Inferior parietal cortex (tissue), 1 donor: ENCODE measurements around the gene ARHGAP24.

ENCODE experiments used
- DNase-seq: peaks from one replicate; pipeline ENCODE4 v3.0.0-alpha.2; 2016; ENCODE audit errors: extremely low spot score

The ARHGAP24 gene

DNA sequence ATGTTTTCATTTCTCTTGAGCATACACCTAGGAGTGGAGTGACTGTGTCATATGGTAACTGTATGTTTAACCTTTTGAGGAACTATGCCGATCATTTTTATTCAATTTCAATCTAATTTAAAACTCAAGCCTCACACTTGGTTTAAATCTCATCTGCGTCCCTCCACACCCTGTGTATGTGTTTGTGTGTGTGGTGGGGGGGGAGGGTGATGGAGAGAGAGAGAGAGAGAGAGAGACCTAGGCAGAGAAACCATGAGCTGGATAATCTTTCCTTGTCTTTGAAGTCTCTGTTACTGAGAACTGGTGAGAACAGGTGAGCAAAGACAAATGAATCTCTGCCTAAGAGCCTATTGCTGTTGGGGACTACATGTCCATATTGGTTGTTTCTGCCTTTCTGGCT is 105.0 kb downstream of the ARHGAP24 start:
- no peak for DNase-seq

DNA sequence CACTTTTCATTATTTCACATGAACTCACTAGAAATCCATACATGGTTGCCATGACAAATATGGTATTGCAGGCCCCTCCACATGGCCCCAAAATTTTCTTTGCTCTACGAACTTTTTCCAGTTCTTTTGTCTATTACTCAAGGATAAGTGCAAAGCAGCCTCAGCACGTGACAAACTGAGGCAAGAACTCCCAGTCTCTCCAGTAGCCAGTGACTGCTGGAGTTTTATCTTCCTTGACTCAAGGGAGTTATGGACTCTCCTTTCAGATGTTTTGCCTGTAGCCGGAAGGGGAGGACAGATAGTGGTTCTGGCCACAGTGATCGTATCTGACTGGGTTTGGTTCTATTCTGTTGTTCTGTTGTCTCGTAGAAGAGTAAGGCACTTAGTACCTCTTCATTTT is 105.5 kb downstream of the ARHGAP24 start:
- DNase-seq = no peak

DNA sequence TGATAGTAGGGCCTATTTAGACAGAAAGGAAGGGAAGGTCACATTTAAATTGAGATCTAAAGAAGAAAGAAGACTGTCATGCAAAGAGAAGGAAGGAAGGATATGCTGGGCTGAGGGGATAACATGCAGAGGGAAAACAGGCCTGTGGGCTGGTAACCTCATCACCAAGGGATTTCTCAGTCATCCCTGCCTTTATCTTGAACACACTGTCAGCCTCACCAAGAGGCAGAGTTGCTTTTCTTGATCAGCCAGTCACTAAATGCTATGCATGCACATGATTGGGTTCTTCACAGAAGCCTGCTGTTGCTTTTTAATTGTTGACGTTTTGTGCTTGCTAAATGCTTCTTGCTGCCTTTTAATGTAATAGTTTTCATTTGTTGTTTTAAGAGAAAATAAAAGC is 113.0 kb downstream of the ARHGAP24 start:
- DNase-seq = no peak

DNA sequence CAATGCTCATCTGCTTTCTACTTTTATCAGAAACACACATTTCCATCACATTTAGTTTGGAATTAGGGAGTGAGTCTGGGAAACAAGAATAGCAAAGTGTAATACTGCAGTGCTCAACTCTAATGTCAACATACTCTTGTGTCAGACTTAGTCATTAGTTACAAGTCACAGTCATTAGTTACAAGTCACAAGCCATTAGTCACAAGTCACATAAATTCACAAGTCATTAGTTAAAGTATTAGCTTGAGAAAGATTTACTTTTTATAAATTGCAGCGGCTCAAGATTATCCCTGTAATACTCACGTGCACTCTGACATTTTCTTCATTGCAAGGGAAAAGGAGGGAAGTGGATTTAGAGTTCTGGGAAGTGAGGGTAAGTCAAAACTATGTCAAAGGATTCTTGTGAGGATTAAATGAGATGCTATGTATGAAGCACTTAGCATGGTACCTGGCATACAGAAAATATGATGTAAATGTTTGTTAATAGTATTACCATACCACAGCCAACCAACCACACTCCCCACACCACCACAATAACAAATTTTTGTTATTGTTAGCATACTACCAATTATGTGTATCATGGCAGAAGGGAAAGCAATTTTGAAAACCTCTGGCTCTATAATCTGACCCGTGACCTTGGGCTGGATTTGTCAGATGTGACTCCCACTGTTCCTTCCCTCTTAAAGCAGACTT is 116.6 kb downstream of the ARHGAP24 start:
- DNase-seq = no peak

DNA sequence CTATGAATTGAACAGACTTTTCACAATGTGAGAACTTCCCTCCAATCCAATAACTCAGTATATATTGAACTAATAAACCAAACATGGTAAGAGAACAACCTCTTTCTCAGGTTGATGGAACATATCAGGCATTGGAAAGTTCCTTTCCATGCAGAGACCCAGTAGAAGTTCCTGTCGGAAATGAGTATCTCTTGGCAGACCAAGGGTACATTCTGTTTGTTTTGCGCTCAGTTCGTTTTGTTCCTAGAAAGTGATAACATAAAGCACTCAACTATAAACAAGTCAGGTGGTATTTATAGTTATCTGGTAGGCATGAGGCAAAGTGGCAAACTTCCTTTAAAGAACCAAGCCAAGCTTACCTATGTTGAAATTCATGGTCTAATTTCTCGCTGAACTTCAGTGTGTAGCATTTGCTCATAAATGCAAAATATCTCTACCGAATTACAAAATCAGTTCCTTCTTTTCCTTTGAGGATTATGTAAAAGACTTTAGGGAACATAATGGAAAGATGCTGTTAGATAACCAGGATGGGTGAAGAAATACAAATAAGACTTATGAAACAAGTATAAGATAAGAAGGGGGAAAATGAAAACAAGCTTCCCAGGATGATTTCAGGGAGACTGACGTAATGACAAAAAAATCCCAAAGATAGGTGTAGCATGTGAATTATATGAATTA is 120.3 kb downstream of the ARHGAP24 start:
- DNase-seq = no peak

DNA sequence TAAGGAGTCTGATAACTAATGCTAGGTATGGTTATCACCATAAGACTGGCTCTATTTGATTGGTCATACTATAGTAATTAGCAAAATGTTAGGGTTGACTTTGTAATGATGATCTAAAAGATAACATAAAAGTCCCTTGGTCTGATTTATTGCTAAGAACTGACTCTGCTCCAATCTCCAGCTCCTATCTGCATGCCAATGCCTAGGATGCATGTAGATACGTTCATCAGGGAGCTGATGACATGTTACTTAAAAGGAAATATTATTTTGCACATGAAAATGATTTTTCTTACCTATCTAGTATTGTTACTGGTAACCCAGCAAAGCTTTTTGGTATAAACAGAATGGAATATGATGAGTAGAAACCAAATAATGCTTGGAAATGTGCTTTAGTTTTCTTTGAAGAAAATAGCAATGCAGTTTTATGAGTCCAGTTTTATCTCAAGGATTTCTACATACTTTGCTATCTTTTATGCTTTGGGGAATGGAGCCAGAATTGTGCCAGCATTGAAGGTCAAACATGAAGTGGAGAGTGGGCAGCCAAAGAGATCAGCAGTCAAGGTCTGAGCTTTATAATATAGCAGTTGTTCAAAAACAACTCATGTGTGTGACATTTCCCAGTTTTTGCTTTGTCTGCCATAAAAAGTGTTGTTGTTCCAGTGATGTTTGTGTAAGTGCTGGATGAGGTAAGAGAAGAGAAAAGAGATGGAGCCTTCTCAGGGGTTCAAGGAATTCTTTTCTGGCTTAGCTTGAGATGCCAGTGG is 121.0 kb downstream of the ARHGAP24 start:
- no peak for DNase-seq

DNA sequence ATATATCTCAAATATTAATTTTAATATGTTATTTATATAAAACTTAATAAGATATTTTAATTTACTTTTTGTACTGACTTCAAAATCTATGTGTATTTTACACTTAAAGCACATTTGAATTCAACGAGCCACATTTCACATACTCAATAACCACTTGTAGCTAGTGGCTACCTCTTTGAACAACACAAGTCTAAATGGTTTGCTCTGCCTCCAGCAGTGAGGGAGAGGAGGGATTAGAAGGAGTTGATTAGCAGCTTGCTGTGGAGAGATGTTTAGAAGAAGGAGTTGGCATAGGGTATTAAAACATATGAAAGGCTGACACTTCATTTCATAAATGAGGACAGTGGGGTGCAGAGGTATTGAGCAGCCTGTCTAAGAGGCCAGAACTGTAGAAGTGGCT is 124.0 kb downstream of the ARHGAP24 start:
- DNase-seq = no peak

DNA sequence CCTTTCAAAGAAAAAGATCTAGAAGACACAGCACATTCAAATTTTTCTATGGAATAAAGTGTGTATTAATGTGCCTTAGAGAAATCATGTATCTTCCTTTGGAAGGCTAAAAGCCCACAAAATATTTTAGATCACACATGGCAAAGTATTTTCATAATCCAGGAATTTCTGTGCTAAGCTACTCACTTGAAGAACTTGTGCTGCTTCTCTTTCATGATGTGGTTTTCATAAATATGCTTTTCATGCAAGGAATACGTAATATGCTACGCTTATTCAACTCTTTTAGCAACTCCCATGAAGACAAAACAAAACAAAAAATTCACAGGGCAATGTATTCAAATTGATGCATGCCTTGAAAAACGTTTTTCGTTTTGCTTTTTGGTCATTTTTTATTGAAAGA is 125.6 kb downstream of the ARHGAP24 start:
- DNase-seq = no peak

DNA sequence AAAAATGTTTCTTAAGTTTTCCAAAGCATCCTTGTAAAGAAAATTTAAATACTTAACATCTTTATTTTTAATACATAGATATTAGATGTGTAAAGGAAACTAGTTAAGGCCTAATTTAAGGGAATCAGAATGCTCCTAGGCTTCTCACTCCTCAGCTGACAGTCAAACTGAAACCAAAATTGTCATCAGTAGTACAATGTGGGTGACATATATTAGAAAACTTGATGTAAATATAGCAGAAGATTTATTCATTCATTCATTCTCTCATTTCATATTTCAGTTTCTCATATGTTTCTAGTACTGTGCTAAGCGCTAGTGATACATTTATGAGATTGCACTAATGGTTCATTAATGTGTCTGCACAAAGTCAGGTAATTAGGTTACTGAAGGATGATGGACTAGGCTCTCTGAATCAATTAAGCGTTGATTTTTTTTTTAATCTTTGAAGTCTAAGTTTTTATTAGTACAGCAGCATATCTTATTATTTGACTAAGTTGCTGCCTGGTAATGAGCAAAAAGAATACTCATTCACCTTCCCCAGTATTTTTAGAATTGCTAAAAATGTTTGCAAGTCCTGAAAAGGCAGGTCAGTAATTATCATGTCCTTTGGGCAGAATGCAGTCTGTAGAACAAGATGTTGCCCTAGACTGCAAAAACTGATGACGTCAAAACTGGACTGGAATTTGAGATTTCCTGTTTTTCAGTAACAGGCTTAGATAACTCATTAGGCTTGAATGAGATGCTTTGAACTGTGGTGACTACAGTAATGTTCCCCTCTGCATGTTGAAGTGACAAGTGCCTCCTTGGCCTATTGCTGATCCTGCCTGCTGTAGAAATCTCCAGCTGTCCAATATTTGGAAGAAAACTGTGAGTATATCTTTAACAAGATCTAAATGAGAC is 128.7 kb downstream of the ARHGAP24 start:
- DNase-seq = no peak

DNA sequence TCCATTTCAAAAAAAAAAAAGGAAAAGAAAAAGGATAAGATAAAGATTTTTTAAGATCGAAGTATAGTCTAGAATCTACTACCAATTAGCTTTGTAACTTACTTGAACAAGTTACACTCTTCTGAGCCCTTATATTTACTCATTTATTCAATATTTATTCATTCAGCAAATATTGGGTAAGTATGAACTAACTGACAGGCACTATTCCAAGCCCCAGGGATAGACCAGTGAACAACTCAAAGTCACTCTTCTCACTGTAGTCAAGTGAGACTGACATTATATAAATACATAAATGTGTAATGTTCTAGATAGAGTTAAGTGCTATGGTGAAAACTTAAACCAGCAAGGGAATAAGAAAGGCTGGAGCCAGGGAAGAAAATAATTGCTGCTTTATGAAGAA is 131.6 kb downstream of the ARHGAP24 start:
- DNase-seq = no peak

DNA sequence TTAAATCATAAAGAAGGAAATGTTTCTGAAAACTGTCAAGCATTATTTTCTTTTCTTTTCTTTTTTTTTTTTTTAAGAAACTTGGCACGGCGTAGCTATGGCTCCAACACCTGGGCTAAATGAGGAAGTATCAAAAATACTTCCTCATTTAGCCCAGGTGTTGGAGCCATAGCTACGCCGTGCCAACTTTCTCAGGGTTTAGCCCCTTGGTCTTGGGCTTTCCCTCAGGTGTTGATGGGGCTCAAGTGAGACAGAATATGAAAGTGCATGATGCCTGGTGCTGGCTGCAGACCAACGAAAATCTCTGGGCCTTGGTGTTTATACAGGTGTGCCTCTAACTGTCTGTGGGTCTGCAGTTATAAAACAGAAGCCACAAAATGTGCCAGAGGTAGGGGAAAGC is 132.7 kb downstream of the ARHGAP24 start:
- no peak for DNase-seq

DNA sequence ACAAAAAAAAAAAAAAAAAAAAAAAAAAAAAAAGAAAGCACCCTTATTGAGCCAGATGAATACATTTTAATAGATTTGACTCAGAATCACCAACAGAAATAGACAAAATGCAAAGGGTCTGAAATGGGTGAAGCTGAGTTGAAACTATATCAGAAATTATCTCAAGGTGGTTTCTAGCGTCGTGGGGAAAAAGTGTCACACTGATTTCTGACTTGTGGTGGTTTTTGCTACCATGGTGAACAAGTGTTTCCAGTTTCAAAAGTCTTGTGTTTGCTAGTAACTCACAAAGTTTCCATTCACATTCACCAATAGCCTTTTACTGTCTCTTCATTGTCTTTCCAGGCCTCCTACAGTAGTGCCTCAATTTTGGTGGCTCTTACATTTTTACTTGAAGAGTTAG is 135.5 kb downstream of the ARHGAP24 start:
- DNase-seq = no peak

DNA sequence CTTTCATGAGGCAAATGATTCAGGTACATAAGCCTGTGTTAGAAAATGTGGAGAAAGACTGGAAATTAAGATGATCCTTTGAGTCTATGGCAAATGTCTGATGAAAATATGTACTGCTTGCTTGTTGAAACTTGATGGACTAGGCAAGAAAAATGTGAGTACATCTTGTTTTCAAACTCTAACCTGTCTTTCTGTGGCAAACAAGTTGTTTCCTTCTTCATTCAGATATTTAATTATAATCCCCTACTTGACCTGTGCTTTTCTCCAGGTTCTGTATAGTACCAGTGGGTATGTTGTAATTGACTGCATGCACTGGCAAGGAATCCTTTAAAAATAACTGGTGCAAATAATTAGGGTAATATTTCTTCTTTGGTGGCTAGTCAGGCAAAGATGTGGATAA is 136.7 kb downstream of the ARHGAP24 start:
- no peak for DNase-seq

DNA sequence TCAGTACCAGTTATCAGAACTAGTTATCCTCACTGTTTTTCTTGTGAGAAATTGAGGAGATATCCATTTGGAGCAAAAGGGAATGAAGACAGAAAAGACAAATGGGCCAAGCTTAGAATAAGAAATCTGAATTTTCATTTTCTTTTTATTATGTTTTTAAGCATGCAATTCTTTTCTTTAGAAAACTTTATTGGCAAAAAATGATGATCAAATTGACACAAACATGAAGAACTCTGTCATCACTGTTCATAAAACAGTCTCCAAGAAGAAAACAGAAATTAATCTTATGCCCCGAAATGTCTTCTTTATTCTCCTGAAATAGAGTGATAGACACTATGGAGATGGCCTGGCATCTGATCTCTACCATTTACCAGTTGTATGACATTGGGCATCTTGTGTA is 139.0 kb downstream of the ARHGAP24 start:
- no peak for DNase-seq

DNA sequence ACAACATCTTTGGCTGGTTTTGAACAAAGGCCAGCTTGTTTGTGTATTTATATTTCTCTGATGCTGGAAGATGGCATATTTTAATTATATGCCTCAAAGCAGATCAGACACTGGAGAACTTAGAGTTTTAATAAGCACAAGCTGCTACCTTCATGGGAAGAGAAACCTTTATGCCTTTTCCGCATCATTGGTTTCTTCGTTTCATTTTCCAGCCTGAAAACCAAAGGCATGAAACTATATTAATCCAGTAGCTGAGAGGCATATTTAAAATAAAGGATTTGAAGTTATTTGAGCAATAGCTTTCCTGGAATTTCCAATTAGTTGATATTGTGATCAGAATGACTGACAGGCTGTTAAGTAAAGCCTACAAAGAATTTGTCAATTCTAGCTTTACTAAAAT is 141.0 kb downstream of the ARHGAP24 start:
- DNase-seq = no peak

DNA sequence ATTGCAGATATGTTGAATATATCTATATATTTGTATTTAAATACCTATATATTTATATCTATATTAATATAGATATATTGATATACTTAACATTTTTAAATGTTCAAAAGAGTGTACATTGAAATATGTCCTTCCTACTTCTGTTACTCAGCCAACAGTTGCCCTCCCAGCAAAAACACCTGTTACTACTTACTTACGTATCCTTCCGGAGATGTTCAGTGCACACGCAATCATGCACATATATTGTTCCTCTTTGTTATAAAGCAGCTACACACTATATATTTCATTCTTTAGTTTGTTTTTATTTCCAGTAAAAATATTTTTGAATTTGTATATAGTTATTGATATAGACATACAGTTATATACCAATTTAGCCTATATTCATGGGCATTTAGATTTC is 142.3 kb downstream of the ARHGAP24 start:
- DNase-seq = no peak

DNA sequence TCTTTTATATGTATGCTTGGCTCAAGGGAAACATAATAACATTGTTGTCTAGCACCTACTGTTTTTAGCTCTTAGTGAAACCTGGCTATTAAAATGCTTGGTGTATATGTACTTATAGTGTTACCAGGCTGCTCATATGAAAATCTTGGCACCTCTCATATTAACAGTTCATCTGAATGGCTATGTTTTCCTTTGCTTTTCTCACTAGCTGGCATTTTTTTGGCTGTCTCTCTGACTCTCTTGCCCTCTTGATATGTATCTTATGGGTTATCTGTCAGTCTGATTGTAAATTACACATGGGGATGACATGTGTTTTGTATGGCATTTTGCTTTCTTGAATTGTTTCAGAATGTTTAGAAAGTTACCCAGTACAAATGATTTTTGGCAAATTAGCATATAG is 158.0 kb downstream of the ARHGAP24 start:
- DNase-seq = no peak

DNA sequence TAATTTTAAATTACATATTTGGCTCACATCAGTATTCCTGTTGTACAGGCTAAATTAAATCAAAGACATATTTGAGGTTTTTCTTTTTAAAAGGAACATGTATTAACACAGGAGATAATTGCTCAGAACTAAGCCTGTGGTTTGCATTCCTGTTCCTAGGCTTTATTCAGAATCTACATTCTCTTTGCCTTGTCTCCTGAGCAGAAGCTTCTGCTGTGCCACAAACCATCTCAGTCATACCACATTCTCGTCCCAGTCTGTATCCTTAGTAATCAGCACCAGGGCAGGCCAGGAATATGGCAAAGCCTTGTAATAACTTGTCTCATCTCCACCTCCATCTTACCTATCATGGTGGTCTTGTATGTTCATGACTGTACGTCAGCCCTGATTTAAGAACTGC is 162.8 kb downstream of the ARHGAP24 start:
- no peak for DNase-seq

DNA sequence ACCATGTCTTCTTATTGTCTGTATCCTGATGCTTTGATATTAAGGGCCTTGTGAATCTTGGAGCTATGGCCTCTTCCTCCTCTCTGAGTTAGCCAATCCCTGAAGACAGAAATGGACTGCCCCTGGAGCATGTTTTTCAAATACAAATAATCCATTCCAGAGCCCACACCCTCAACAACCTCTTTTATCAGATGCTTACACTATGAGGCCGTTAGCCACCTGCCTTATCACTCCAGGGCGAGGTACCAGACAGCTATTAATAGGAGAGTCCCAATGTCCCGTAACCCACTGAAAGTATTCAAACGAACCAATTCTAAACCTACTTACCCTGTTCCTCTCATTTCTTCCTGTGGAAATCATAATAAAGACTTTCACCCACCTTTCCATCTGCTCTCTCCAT is 165.0 kb downstream of the ARHGAP24 start:
- DNase-seq = no peak

DNA sequence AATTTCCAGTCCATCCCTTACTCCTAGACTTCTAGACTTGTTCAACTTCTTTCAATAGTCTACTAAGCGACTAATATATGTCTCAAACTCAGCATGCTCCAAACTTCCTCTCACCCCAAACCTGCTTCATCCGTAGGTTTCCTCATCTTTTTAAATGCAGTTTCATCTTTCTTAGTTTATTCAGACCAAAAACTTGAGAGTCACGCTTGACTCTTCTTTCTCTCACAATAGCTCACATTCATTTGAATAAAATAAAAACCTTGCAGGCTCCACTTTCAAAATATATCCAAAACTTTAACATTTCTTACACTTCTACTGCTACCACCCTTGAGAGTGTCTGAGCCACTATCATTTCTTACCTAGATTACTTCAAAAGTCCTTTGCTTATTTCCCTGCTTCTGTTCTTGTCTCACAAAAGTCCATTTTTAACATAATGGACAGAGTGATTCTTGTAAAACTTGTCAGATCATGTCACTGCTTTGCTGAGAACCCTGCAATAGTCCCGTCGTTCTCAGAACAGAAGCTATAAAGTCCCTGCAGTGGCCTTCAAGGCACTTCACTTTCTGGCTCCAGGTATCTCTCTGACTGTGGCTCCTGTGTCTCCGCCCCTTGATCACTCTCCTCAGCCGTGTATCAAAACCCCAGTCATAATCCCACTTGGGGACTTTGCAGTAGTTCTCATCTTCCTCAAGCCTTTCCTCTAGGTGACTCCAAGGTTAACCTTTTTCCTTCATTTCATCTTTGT is 167.6 kb downstream of the ARHGAP24 start:
- no peak for DNase-seq

DNA sequence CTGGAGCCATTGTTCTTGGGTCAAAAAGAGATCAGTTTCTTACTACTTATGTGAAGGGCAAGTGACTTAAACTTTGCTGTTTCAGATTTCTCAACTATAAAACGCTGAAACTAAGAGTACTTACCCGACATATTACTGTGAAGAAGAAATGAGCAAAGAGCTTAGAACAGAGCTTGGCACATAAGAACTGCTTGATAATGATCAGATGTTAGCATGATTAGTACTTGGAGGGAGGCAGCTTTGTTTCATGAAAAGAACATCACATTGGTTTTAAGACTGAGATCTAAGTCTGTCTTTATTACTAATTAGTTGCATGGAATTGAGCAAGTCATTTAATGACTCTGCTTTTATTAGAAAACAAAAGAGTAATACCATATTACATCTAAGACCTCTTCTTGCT is 169.1 kb downstream of the ARHGAP24 start:
- no peak for DNase-seq
